Measurements from ENCODE around the gene L2HGDH.
"Not testable (repeated sequence)": the region's sequence is repeated elsewhere in the genome, so short reads cannot be mapped to it uniquely, and the experiment has no call there.

L2HGDH gene
- 3.8 to 8.7 (median 5.9) reads per million in 4 experiments for total RNA-seq

DNA sequence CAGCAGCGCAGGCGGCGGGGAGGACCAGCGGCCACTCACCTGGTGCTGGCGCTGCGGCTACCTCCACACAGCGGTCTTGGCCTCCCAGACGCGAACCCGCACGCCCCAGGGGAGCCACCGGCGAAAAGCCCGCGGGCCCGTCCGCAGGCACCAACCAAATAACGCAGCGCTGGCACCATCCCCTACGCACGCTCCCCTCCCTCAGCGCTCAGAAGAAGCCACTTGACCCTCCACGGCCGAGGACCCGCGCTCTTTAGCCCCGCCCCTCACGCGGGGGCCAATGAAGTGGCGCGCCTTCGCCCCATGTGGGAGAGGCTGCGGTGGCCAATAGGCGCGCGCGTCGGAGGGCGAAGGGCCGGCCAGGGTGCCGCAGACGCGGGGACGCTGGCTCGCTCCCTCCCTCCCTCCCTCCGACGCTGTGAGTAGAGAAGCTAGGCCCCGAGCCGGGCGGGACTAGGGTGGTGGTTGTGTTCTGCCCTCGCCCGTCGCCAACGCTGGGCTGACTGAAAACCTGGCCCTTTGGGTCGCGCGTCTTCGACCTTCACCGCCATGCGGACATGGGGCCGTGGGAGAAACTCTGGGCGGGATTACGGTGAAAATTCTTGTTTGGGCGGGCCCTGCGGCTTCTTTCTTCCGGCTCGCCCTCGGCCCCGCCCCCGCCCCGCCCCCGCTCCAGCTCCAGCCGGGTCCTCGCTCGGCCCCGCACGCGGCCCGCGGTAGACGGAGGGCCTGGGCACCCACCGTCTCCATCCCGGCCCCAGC is at the start of gene L2HGDH, which contains the start of gene DMAC2L:
TSS of gene L2HGDH (minus strand) at position 258 of the 762 bp plus-strand sequence. CDS start at position 179, 79 bp downstream.
TSS of gene DMAC2L (plus strand) at position 353 of the 762 bp plus-strand sequence. CDS start 9,164 bp downstream, outside the sequence.
- peak; percentile 83 for DNase-seq

DNA sequence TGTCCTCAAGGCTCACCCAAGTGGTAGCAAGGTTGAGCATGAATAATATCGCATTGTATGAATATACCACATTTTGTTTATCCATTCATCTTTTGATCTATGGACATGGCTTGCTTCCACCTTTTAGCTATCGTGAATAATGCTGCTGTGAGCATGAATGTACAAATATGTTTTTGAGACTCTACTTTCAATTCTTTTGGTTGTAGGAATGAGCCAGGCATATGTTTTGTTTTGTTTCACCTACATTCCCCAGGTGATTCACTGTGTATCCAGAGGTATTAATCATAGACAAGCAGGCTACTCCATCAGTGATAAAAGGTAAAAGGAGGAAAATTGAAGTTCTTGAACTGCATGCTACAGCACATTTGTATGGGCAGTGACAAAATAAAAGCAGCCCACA is 48.8 kb upstream of the L2HGDH start:
- DNase-seq = no peak

DNA sequence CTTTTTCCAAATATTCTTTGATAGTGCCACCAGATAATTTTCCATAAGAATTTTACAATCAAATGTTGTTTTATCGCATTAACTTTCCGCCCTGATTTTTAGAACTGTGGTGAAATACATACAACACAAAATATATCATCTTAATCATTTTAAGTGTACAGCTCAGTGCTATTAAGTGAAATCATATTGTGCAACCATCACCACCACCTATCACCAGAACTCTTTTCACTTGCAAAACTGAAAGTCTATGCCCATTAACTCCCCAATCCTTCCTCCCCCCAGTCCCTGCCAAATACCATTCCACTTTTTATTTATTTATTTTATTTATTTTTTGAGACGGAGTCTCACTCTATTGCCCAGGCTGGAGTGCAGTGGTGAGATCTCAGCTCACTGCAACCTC is 48.1 kb upstream of the L2HGDH start:
- DNase-seq = no peak

DNA sequence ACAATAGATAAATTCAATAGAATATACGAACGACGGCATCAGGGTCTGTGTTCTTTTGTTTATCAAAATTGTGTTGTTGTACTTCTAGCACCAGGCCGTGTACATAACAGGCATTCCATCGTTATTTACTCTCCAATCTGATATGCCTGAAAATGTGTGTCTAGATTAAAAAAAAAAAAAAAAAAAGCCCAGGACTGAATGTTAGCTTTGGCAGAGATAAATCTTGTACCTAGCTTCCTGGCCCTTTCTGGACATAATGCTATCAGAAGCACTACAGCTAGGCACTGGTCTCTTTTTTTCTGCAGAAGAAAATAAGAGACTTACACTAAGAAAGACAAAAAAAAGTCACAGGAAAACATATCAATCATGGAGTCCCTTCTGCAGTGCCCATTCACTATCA is 47.6 kb upstream of the L2HGDH start:
- DNase-seq = no peak

DNA sequence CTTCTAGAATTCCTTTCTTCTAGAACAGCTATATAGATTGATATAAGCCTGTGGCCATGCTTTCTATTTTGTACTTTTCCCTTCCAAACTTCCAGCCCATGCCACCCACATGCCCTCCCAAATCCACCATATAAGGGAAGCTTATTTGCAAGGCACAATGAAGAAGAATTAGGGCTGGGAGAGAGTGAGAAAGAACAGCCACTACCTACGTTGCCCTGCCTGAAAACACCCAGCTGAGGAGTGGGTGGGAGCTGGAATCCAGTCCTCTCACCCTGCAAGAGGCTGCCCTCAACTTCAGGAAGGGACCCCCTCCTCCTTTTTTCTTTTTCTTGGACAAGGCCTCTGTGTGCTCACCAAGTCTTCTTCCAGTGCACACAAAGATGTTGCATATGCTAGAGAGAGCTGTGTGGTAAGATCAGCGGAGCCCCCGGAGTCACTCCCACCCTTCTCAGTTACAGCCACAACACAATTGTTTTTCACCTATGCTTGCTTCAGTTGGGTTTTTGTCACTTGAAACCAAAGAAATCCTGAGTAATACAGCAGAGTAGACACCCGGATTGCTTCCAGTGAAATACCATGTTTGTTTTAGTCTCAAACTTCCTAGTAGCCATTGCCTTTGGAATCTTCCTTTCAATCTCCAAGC is 45.8 kb upstream of the L2HGDH start:
- DNase-seq = no peak

DNA sequence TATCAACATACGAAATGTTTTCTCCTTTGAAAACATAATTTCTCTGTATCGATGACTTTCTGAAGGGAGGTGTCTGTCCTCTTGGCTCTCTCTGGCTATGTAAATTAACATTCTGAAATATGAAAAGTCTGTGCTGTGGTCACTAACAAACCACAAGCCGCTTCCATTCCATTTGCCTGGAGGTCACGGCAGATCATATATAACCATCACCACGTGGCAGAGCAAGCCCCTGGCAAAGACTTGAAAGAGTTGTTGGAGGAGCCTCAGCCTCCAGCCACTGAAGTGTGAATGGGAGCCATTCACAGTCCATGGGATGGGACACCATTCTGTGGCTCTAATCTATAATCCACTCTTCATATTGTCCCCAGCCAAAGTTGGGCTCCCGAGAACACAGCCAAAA is 45.1 kb upstream of the L2HGDH start:
- DNase-seq = no peak

DNA sequence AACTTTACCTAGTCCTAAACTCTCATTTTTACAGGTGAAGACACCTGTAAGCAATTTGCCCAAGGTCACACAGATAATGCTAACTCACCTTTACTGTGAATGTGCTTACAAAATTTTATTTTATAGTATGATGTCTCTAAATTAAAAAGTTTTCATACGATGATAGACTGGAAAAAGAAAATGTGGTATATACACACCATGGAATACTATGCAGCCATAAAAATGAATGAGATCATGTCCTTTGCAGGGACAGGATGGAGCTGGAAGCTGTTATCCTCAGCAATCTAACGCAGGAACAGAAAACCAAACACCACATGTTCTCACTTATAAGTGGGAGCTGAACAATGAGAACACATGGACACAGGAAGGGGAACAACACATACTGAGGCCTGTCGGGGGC is 44.3 kb upstream of the L2HGDH start:
- not testable (repeated sequence) for DNase-seq

DNA sequence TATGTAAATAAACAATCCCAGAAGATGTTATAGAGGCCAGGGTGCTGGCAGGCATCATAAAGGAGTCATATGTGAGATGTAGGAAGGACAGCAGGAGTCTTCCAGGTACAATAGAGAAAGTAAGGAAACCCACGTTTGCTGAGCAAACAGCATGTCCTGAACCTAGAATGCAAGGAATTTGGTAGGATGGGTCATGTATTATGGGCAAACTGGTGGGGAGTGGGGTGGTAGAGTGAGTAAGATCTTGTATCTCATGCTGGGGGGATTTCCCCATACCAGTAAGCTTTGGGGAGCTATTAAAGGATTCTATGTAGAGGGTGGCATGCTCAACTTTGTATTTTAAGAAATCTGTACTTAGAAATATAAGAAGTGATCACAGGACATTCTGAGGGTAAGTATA is 43.7 kb upstream of the L2HGDH start:
- no peak for DNase-seq

DNA sequence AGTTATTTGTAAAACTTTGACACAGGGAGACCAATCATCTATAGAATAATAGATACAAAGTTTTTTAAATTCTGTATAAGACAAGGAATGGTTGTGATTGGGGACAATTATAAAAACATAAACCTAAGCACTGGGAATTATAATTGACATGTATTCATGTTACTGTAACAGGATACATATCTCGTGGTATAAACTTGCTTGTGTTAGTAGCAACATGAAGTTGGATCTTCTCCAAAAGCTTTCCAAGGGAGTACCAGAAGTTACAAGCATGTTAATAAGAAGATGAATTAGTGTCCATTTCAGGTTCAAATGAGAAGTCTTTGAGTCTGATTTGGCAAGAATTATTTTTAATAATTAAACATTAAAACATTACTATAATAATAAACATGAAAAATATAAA is 42.5 kb upstream of the L2HGDH start:
- DNase-seq = no peak

DNA sequence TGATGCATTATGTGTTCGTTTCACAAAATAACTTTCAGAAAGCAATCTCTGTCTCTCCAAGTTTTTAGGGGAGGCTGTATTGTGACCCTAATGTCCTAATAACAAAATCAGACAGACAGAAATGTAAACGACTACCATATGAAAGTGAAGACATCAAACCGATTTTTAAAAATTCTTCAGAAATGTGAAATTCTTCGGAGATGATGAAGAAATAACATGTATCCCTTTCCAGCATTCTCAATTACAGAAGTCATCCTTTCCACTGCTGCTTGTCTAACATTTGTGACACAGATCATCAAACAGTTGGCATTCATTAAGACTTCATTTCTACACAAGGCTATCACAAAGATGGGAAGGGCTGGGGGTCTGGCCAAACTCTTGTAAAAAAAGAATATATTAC is 41.1 kb upstream of the L2HGDH start:
- DNase-seq = no peak

DNA sequence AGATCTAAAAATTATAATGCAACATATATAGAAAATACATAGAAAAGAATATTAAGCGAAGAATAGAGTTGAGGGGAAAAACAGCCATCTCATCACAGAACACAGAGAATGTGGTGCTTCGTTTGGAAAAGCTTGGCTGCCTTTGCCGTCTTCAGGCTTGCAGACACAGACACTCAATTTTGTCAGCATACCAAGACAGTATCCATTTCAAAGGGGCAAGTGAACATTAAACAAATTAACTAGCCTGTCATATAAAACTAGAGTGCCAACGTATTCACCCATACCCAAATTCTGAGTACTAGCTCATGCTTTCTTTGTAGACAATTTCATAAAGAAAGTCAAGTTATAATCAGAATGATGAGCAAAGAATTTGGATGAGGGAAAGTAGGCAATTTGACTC is 40.6 kb upstream of the L2HGDH start:
- DNase-seq = no peak

DNA sequence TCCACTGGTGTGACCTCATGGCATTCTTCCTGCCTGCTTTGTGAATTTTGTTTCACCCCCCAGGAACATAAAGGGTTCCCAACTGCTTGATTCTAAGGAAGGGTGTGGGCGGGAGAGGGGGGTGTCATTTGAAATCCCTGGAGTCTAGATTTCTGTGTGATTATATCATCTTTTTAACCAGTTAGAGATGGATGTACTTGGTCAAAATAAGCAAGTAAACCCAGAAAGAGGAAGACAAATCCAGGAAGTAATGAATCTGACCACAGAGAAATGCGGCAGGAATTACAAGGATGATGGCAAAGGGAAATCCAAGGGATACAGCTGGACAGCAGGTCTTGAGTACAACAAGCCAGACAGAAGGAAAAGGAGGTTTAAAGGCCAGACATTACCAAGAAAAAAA is 38.9 kb upstream of the L2HGDH start:
- no peak for DNase-seq

DNA sequence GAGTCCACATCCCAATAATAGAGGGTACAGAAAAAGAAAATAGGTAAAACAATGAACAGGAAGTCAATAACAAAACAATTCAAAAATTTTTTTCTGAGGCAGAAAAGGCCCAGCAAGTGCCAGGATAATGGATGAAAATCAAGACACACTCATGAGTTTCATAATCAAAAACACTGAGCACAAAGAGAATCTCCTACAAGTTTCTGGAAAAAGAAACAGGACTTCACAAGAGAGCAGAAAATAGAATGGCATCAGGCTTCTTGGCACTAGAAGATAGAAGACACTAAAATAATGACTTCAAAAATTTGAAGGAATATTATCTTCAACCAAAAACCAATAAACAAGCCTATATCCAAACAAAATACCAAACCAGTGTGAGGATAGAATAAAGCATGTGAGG is 36.9 kb upstream of the L2HGDH start:
- DNase-seq = no peak

DNA sequence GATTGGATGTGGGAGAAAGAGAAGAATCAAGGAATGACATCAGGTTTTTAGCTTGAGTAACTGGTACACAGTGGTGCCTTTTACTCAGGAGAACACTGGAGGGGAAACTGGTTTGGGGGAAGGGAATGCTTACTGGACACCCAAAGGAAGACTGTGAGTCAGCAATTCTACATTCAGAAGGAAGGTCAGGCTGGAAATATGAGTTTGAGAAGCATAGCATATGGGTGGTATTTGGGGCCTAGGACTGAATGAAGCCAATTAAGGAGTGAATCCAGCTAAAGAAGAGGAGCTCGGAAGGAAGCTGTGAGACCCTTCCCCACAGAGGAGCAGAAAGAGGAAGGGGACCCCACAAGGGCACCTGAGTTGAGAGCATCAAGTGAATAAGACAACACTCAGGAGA is 35.5 kb upstream of the L2HGDH start:
- DNase-seq = no peak

DNA sequence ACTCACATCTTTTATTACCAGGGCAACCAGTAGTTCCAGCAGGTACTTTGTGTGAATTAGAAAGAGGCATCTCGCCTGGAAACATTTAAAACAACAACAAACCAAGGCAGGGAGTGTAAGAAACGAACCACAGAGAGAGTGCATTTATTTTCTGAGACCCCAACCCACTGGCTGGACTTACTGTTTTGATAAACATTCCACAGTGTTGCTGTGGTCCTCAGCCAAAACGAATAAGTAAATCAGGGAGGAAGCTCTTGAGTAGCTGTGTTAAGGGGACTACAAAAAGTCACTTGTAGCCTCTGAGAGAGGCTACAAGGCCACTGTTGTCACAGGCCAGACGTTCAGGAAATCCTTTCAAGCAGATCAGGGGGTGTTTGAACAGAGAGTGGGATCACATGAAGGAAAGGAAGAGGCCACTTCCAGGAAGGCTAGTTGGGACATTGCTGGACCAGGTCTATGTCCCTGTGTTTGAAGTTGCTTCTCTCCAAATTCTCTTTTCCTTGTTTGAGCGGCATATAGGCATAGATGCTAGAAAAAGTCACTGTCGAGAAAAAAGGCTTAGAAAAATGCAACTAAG is 33.9 kb upstream of the L2HGDH start:
- DNase-seq = no peak

DNA sequence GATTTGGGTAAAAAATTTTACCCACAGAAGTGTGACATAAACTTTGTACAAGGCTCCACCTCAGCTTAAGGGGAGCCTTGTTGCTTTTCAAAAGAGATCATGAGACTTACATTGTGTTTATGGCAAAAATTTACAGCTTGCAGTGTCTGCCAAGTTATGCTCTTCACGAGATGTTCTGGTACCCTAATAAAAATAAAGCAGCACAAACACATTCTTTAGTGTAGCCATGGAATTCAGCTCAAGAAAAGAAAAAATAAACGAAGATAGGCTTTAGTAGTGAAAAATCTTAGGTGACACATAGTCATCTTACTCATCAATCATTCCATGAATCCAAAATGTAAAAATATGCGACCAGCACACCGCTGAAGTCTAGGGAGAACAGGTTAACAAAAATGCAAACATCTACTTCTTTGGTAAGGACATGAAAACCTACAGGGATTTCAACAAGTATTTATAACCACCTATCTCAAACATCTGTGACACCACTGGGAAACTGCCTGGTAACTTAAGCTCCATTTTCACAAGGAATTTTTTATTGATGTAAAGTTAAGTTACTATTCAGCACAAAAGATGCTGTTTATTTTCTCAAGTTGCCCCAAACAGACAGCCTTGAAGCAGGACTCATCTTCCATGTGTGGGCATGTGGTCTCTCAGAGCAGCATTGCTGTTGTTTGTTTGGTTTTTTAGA is 33.0 kb upstream of the L2HGDH start:
- DNase-seq = no peak

DNA sequence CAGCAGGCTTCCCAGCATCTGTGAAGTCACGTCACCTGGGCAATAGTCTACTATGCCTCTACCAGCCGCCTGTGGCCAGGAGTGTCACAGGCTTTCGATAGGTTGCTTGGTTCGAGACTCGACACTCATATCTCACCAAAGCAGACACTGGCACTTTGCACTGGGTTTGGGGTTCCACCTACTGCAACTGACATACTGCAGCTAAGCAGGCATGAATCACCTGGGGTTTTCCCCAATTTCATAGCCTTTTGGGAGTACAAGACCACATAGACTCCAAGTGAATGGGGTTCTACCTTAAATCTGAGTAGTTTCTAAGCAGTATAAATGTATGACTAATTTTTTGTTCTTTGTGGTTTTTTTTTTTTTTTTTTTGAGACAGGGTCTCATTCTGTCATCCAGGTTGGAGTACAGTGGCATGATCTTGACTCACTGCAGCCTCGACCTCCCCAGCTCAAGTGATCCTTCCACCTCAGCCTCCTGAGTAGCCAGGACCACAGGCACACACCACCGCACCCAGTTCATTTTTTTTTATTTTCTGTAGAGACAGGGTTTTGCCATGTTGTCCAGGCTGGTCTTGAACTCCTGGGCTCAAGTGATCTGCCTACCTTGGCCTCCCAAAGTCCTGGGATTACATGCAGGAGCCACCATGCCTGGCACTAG is 32.2 kb upstream of the L2HGDH start:
- DNase-seq = no peak

DNA sequence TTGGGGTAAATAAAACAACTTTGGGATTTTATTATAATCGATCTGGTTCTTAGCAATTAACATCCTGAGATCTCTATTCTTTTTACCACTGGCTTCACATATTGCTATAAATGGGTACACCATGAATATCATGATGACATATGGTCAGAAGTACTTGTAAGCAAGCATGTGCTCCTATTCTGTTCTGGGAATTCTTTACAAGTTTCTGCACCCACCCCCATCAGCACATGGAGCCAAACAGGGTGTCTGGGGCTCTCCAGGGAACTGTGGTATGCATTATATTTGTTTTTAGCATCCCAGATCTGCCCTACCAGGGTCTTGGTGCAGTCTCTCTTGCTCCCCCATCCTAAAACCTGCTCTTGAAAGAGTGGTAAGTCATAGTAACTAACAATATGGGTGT is 31.4 kb upstream of the L2HGDH start:
- no peak for DNase-seq

DNA sequence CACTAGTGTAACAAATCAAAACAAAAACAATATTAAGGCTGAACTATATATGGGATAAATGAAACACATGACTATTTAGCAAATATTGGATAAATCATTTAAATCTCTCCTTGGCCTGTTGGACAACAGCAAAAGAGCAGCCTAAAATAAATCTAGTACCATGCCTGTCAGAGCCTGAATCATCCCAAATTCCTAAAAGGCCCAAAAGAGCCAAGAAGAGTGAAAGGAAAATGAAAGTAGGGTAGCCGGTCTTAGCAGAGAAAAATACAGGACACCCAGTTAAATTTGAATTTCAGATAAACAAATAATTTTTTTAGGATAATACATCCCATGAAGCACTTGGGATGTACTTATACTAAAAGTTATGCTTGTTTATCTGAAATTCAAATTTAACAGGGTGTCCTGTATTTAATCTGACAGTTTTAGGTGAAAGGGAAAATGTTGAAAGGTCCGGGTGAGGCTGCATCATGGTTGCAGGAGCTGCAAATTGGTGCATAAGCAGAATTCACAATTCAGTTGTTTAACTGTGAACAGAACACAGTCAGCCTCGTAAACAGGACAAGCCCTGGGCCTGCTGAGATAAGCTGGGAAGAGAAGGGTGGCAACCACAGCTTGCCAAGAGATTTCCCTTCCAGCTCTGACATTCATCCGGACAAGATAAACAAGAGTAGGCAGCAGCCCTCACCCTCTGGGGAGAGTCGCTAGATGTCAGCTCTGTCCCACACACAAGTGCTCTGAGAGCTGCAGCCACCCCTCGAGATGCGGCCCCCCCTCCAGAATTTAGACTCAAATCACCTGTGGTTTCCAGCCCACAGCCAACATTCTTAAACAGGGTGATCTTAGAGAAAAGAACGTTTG is 30.4 kb upstream of the L2HGDH start:
- DNase-seq = no peak

DNA sequence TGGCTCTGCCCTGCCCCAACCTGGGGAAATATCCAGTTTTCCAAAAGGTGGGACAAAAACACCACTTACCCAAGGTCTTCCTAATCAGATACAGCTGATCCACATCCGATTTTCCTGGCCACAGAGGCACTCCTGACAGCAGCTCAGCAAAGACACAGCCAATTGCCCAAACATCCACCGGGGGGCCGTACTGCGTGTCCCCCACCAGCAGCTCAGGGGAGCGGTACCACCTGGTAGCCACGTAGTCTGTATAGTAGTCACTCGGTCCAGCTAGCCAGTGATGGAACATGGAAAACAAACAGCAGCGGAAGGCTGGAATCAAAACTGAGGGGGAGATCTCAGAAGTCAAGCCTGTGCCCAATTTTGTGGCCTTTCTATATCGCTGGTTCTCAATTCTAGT is 28.9 kb upstream of the L2HGDH start:
- DNase-seq = no peak

DNA sequence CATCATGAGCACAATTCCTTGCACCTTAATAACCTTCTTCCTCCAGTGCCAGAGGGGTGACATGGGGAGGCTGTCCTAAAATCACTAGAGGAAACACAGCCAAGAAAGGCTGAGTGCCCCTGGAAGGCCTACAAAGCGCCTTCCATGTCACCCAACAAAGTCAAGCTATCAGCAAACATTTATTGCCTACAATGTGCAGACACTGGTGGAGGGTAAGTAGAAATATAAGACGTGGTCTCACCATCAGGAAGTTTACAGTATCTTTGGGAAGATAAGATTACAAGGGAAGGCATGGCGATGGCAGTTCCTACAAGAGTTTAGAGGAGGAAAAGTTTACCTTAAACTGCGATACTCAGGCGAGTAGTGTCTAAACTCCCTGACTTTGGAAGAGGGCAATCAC is 28.0 kb upstream of the L2HGDH start:
- no peak for DNase-seq
